ENCODE measurements around the gene NLRP6.

- no peak for TF ChIP-seq CTCF (IDR thresholded peaks at IDR 0.05; ENCODE audit: low read depth, low read length, poor library complexity, severe bottlenecking)
- TF ChIP-seq EZH2phosphoT487 (IDR thresholded peaks at IDR 0.05; ENCODE audit: borderline replicate concordance, low read length), result no peak
Observed at GRCh38 chr11:290621-291231, 12.5 kb downstream of the NLRP6 start.
